Ovary (tissue), 3 donors: Measurements from ENCODE around the gene MAP6D1.

Source experiments
- CTCF ChIP-seq, 3 donors: fragments of 450-650 bp in 2 of 3; fragments of 200-600 bp in 1 of 3; IDR thresholded peaks; one replicate each; pipeline versions ENCODE4 v1.5.1 to v1.8.0; 2016 to 2022; ENCODE audit warnings: antibody characterized with exemption in 3 of 3, mild to moderate bottlenecking in 1 of 3
- EP300 ChIP-seq: sonication (generic); formaldehyde crosslinking; IDR thresholded peaks from one replicate; pipeline ENCODE4 v1.6.1; 2017; ENCODE audit warnings: antibody characterized with exemption
- POLR2A ChIP-seq: fragments of 450-650 bp; IDR thresholded peaks from one replicate; pipeline ENCODE4 v1.6.1; 2017; ENCODE audit warnings: antibody characterized with exemption, mild to moderate bottlenecking, moderate library complexity
- donor health status: DM: no; HTN: no; CAD: no.

GRCh38 chr3:183766107-183766506 lies 59.3 kb downstream of the MAP6D1 start:
- no peak for TF ChIP-seq CTCF (IDR thresholded peaks at IDR 0.05)
- no peak for TF ChIP-seq POLR2A
- no peak for TF ChIP-seq EP300
